GM18498 (cell line): ENCODE results near the gene CDH9.

Experiments used
- ATAC-seq: cut with Tn5 transposase; IDR thresholded peaks from one replicate; pipeline ENCODE4 v1.9.1; 2021; ENCODE audit warnings: mild to moderate bottlenecking, moderate library complexity; ENCODE audit not compliant: unreplicated experiment

Gene CDH9

GRCh38 chr5:27038476-27038875, at the start of gene CDH9:
Gene CDH9, minus strand, starts transcription at chr5:27038586. Its CDS starts 50,253 bp downstream, at chr5:26988333.
- no peak for ATAC-seq

- ATAC-seq, result no peak
Measured at GRCh38 chr5:27087747-27088146, 49.4 kb upstream of the CDH9 start.

DNA sequence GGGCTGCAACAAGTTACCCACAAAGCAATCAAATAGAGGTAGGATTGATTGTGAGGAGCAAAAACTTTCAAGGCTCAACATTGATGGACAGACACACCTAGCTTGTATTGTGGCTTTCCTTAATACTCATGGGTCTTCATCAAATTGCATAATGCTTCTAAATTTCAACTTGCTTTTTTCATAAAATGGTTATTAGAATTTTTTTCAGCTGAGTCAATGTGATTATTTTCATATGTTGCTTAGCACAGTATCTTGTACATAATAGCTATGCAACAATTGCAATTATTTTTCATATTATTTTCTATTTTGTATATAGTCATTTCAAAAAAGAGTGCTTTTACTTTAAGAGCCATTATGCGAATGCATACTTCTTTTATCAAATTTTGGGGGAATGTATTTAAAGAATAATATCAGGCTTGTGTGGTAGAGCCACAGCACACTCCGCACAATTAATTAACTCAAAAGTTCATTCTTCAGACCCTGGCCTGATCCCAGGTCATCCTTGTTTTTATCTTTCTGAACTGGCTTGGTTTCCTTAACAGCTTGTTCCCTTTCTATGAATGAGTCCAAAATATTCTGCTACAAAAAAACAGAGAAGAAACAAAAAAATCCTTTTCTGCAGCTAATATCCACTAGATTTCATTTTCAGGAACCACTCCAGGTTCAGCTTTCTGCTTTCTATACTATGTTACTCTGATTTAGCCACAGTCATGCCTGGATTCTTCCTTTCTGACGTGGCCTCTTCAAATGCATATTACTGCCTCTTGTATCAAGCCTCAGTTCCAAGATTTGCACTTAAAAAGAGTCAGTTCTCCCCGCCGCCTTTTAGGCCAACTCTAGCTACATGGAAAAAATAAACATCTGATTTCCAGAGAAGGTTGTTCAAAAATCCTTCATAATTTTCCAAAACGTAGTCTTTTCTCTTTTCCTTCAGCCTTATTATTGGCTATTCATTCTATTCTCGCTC, 45.3 kb upstream of the CDH9 start:
- no peak for ATAC-seq

DNA sequence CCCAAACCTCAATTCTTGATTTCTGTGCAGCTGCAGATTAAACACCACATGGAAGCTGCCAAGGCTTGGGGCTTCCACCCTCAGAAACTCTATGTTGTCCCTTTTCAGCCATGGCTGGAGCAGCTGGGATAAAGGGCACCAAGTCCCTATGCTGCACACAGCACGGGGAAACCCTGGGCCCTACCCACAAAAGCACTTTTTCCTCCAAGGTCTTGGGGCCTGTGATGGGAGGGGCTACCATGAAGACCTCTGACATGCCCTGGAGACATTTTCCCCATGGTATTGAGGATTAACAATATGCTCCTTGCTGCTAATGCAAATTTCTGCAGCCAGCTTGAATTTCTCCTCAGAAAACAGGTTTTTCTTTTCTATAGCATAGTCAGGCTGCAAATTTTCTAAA, 41.8 kb upstream of the CDH9 start:
- no peak for ATAC-seq

- ATAC-seq, result no peak
Measured at GRCh38 chr5:27062451-27062850, 24.1 kb upstream of the CDH9 start.

- no peak for ATAC-seq
Measured at GRCh38 chr5:27048510-27048909, 10.1 kb upstream of the CDH9 start.

GRCh38 chr5:27041372-27041771, 3.0 kb upstream of the CDH9 start:
- no peak for ATAC-seq

DNA sequence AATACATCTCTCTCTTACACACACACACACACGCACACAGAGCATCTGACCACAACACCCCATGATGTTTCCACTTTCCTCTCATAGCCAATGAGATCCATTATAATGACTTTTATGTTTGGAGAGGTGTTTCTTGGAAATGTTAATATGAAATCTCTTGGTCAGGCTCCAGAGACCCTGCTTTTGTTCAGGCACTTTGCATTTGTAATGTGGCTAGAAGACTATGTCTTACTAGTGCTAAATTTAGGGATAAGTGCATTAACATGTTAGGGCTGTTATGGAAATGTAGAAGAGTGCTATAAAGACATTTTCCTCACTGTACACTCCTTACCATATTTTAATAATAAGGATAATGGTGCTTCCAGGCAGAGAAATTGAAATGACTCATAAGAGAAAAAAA, 3.8 kb downstream of the CDH9 start:
- no peak for ATAC-seq

DNA sequence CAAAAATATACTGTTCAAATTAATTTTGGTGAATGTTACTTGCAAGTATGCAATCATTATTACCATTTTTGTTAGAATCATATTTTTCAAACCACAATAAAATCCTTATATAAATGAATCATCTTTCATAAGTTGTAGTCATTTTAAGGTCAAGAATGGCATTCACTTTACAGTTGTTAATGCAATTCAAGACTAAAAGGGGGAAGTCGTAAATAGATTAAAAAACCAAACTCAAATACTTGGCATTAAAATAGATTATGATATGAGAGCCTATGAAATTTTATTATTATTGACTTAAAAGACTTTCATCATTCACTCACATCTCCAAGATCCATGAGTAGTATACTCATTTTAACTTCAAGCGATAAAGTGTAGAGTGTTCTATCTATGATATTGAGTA, 11.6 kb downstream of the CDH9 start:
- no peak for ATAC-seq

- ATAC-seq, result no peak
Measured at GRCh38 chr5:27026063-27026462, 12.3 kb downstream of the CDH9 start.

DNA sequence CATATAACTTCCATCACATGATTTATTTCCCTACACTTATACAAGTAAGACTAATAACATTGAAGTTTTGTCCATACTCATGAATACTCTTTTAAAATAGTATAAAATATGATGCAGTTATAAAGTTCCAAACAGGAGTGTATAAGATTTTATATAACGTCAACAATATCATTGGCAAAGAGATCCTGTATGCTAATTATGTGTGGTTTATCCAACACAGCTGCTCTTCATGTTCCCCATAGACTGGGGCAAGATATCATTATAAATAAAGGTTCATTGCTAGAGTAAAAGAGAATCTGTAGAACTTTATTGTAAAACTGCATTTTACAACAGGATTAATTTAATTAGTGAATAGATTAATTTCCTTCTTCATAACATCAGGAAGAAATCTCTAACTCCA, 16.9 kb downstream of the CDH9 start:
- no peak for ATAC-seq

DNA sequence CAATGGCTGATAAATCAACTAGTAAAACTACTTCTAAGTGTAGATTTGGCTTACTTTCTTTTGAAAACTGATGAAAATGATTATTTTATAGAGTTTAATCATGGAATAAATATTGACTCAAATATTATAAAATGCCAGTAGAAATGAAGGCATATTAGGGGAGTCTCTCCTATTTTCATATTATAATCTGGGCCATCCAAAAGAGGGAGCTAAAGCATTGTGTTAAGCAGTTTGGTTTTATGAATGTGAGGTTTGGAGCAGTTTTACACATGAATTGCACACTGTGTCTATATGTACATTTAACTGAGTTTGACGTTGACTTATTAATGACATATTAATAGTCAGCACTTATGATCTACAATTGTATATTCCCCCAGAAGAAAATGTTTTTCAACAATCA, 17.4 kb downstream of the CDH9 start:
- no peak for ATAC-seq

GRCh38 chr5:27015758-27016157, 22.6 kb downstream of the CDH9 start:
- no peak for ATAC-seq

DNA sequence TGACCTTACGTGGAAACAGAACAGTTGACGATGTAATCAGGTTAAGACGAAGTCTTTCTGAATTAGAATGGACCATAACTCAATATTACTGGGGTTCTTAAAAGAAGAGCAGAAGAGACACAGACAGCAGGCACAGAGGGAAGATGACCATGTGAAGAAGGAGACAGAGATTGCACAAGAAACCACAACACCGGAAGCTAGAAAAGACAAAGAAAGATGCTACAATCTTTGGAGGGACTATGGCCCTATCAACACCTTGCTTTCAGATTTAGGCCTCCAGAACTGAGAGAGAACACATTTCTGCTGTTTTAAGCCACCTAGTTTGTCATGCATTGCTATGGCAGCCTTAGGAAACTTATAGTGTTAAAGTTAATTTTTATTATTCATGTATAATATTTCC, 27.1 kb downstream of the CDH9 start:
- ATAC-seq, result no peak

DNA sequence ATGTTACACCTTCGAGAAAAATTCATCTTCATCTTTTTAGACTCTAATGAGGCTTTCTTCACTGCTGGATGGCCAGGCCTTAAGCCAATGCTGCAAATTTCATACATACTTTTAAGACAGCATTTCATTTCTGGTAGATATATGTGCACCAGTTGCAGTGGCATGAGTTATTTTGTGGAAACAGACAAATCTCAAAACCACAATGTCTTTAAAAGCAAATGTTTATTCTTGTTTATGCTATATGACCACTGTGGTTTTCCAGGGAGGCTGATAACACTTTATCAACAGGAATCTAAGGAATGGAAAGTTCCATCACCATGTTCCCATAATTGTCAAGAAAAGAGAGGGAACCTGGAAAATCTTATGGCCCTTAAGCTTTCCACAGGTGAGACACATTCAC, 27.7 kb downstream of the CDH9 start:
- ATAC-seq, result no peak

GRCh38 chr5:27009540-27009915, 28.9 kb downstream of the CDH9 start:
- ATAC-seq, result no peak

DNA sequence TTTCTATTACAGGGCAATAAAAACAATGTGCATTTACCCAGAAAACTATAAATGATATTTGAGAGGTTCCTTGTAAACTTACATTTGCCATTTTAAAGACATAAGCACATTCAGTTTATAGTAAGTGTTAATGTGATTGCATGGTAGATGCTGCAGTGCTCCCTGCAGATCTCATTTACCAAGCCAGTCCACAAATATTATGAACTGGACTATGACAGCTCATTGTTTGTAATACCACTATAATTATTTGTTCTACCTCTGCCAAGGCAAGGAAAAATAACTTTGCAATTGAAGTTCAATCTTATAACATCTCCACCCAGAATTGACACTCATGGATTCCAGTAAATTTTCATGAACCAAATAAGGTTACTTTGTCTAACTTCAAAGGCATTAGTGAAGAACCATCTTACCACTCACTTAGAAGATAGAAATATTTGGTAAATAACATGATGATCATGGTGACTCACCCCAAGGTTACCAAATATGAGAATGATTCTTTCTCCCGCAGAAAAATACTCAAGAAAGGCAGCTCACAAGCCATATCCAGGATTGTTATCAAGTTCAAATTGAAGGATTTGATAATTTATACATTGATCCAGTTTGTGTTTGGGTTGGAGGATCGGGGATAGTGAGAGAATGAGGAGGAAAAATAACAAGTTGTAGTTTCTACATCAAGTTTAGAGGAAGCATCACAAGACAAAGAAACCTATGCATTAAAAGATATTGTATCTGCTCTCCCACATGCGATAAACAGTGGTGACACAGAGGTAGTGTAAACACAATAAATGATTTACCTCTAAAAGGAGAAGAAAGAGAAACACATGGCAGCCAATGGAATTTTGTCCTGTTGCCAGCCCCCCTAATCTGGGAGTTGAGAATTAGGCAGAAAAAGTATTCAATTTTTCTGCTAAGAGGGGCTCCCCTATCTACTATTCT, 29.5 kb downstream of the CDH9 start:
- ATAC-seq, result no peak

- ATAC-seq, result no peak
Measured at GRCh38 chr5:27007121-27007520, 31.3 kb downstream of the CDH9 start.

DNA sequence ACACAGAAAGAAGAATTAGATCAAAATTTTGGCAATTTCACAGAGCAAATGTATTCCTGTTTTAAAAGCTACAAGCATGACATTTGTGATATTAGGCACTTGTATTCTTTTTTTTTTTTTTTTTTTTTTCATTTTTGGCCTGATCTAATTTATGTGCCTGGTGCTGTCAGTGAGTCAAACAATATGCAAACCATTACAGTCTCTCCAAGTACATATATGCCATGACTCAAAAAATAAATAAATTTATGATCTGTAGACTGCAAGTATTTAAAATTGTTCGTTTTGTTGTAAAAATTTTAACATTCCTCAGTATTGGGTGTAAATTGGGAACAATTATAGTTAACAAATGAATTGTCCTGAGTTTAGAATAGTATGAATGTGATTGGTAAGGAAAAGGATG, 51.4 kb downstream of the CDH9 start:
- ATAC-seq, result no peak

GRCh38 chr5:26981750-26982149, 56.6 kb downstream of the CDH9 start:
- no peak for ATAC-seq

DNA sequence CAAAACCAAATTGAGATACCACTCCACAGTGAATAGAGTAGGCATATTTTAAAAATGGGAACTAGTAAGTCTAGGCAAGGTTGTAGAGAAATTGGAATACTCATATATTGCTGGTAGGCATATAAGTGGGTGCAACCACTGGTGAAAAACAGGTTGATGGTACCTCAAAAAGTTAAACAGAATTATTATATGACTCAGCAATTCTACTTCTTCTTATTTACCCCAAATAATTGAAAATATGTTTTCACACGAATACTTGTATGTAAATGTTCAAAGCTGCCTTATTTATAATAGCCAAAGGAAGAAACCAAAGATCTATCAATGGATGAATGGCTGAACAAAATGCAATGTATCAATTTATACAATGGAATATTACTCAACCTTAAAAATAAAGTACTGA, 79.1 kb downstream of the CDH9 start:
- ATAC-seq, result no peak

DNA sequence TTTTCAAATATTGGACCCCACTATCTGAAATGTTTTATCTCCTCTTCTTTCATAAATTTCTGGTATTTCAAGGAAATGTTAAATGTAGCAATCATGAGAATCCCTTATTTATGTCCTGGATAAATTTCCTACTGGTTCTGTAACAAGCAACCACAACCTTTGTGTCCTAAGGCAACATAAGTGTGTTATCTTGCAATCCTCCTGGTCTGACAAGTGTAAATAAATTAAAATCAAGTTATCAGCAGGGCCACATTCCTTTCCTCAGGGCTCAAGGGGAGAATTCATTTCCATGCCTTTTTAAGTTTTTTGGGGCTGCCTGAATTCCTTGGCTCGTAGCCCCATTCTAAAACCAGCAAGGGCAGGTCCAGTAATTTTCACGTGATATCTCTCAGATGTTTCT, 83.2 kb downstream of the CDH9 start:
- ATAC-seq, result no peak
